ENCODE measurements around the gene KCNE5. TPM values are rescaled to one million over a fixed set of nuclear protein-coding genes. Genes with fewer than 3 reads are reported as not detected.
"Not testable (repeated sequence)": the region's sequence is repeated elsewhere in the genome, so short reads cannot be mapped to it uniquely, and the experiment has no call there.

The KCNE5 gene
- total RNA-seq, 1 donor from 2014 or later = not detected

GRCh38 chrX:109585488-109585887 is 39.5 kb downstream of the KCNE5 start:
- Histone ChIP-seq H3K27me3 (ENCODE audit: control insufficient read depth, insufficient read depth, low read length) (peaks cover 4% of the 10 kb centered on the region), H3K36me3 (ENCODE audit: control insufficient read depth, insufficient read depth, low read length) (no peaks in the 10 kb centered on the region), H3K4me3 (ENCODE audit: low read depth, low read length) (no peak overlapping the region)
- TF ChIP-seq CTCF (IDR thresholded peaks at IDR 0.05; ENCODE audit: insufficient read depth, low read length, poor library complexity, severe bottlenecking) = no peak
- no peak for DNase-seq (ENCODE audit: low read depth)

GRCh38 chrX:109578916-109579315 is 46.1 kb downstream of the KCNE5 start:
- TF ChIP-seq CTCF (IDR thresholded peaks at IDR 0.05; ENCODE audit: insufficient read depth, low read length, poor library complexity, severe bottlenecking) = no peak
- Histone ChIP-seq H3K4me3 (ENCODE audit: low read depth, low read length) (no peak overlapping the region), H3K36me3 (ENCODE audit: control insufficient read depth, insufficient read depth, low read length) (no peaks in the 10 kb centered on the region), H3K27me3 (ENCODE audit: control insufficient read depth, insufficient read depth, low read length) (no peaks in the 10 kb centered on the region)
- no peak for DNase-seq (ENCODE audit: low read depth)

- no peaks in the 10 kb centered on the region for H3K36me3 ChIP-seq (ENCODE audit: control insufficient read depth, insufficient read depth, low read length)
- no peak for TF ChIP-seq CTCF (IDR thresholded peaks at IDR 0.05; ENCODE audit: insufficient read depth, low read length, poor library complexity, severe bottlenecking)
- no peak overlapping the region for H3K4me3 ChIP-seq (ENCODE audit: low read depth, low read length)
- H3K27me3 ChIP-seq (ENCODE audit: control insufficient read depth, insufficient read depth, low read length) = no peaks in the 10 kb centered on the region
- DNase-seq (ENCODE audit: low read depth) = no peak
Measured at GRCh38 chrX:109577055-109577454, 47.9 kb downstream of the KCNE5 start.

- not testable (repeated sequence) for H3K27me3 ChIP-seq (ENCODE audit: control insufficient read depth, insufficient read depth, low read length); DNase-seq (ENCODE audit: low read depth); H3K4me3 ChIP-seq (ENCODE audit: low read depth, low read length); H3K36me3 ChIP-seq (ENCODE audit: control insufficient read depth, insufficient read depth, low read length)
Measured at GRCh38 chrX:109576083-109576482, 48.9 kb downstream of the KCNE5 start.

Other genes with a start within 250 kb of the KCNE5 start
- gene GUCY2F, start 143.1 kb downstream of the KCNE5 start, total RNA-seq = not detected in 2 replicates
- gene NXT2, start 88.3 kb downstream of the KCNE5 start, total RNA-seq = 7.6 and 7.9 TPM in 2 replicates
- gene ACSL4, start 108.1 kb upstream of the KCNE5 start, total RNA-seq = 68.0 and 70.4 TPM in 2 replicates

All from kidney epithelial cell (primary cell).